KOPT-K1 (cell line): Measurements from ENCODE around the gene ORC1.
"Not testable (repeated sequence)": the region's sequence is repeated elsewhere in the genome, so short reads cannot be mapped to it uniquely, and the experiment has no call there.

Experiments used
- H3K27ac ChIP-seq: fragments of 200-600 bp; sonication (generic); 2 replicates; pipeline ENCODE4 v1.5.1; 2016; ENCODE audit warnings: antibody characterized with exemption, mild to moderate bottlenecking, low read depth, low read length; ENCODE audit not compliant: poor library complexity, severe bottlenecking
- H3K36me3 ChIP-seq: fragments of 200-600 bp; sonication (generic); 2 replicates; pipeline ENCODE4 v1.5.1; 2017; ENCODE audit warnings: antibody characterized with exemption, mild to moderate bottlenecking, low read length, moderate library complexity; ENCODE audit not compliant: insufficient read depth
- H3K9me3 ChIP-seq: fragments of 200-600 bp; sonication (generic); 2 replicates; pipeline ENCODE4 v1.5.1; 2017; ENCODE audit warnings: antibody characterized with exemption, low read length, mild to moderate bottlenecking; ENCODE audit not compliant: insufficient read depth, poor library complexity, severe bottlenecking

ORC1 gene

DNA sequence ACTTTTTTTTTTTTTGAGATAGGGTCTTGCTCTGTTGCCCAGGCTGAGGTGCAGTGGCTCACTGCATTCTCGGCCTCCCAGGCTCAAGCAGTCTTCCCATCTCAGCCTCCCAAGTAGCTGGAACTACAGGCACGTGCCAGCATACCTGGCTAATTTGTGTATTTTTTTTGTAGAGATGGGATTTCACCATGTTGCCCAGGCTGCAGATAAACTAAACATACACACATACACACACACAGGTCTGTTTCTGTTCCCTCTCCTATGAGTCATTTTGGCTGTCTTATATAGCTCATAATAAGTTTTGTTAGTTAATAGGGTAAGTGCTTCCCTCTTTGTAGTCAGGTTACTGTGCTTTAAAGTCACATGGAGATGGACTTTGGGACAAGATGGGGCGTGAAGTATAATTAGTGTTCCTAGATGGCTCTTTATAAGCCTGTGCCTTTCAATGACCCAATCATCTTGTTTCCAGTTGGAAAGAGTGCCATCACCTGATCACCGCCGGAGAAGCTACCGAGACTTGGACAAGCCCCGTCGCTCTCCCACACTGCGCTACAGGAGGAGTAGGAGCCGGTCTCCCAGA lies 9.3 kb upstream of the ORC1 start:
- Histone ChIP-seq H3K27ac (no peak overlapping the region), H3K36me3 (peaks cover 96% of the 10 kb centered on the region), H3K9me3 (no peaks in the 10 kb centered on the region)

DNA sequence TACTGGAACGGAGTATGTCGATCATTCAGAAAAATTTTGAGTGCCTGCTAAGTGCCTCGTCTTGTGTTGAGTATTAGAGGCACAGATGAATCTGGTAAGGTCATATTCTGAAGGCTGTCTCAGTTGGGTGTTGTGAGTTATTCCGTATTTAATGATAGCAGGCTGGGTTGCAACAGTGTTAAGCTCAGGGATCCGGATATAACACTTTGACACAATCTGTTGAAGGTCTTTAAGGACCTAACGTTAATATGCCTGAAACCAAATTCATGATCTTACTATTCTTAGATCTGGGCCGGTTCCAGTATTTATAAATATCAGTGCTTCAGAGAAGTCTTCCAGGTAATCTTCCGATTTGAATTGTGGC lies 734 bp upstream of the ORC1 start:
- peak overlapping the region; percentile 86 for H3K27ac ChIP-seq

DNA sequence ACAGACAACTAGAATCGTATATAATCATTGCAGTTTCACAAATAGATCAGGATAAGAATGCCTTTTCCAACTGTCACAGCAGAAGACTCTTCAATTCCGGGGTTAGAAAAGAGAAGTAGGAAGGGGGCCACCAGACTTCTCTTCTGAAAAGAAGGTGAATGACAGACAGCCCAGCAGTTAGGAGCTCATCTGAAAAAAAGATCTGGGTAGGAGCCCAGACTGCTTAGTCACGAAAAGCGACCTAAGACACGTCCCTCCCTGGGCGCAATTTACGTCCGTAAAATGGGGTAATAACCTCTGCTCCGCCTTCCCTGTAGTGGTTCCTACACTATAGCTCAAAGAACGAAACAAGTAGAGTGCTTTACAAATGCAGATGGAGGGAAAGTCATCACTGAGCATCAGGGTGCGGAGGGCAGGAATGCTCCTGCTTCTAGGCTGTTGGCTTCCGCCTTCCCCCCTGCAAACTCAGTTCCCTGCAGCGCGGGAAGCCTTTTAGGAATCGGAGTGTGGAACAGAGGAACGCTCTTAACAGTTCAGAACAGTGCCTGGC lies 582 bp downstream of the ORC1 start:
- Histone ChIP-seq H3K9me3 (no peaks in the 10 kb centered on the region), H3K36me3 (peaks cover 64% of the 10 kb centered on the region), H3K27ac (peak overlapping the region; percentile 86)

More for the DNA sequence above, 734 bp upstream of the ORC1 start:
- no peaks in the 10 kb centered on the region for H3K9me3 ChIP-seq
- H3K36me3 ChIP-seq = peaks cover 66% of the 10 kb centered on the region

DNA sequence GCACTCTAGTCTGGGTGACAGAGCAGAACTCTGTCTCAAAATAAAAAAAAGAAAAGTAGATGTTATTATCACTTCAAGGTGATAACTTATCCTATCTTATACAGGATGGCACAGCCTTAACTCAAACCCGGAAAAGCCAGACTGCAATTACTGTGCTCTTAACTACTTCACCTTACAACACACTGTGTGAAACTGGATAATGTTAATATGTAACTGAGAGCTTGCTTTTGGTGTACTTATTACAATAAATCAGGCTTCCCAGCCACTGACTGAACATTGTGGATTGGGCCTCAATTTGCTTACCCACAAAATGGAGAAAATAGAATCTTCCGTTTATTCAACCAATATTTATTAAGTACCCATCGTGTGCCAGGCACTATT lies 1.4 kb downstream of the ORC1 start:
- Histone ChIP-seq H3K9me3 (no peaks in the 10 kb centered on the region), H3K27ac (peak overlapping the region; percentile 86), H3K36me3 (peaks cover 62% of the 10 kb centered on the region)

- peaks cover 70% of the 10 kb centered on the region for H3K36me3 ChIP-seq
- no peaks in the 10 kb centered on the region for H3K9me3 ChIP-seq
- H3K27ac ChIP-seq = no peak overlapping the region
Observed at GRCh38 chr1:52400131-52400530, 4.1 kb downstream of the ORC1 start.

- Histone ChIP-seq H3K36me3 (peaks cover 75% of the 10 kb centered on the region), H3K27ac (no peak overlapping the region), H3K9me3 (no peaks in the 10 kb centered on the region)
Observed at GRCh38 chr1:52399629-52400028, 4.6 kb downstream of the ORC1 start.

GRCh38 chr1:52393174-52393573 lies 11.0 kb downstream of the ORC1 start:
- Histone ChIP-seq H3K27ac (no peak overlapping the region), H3K36me3 (peaks cover 100% of the 10 kb centered on the region), H3K9me3 (no peaks in the 10 kb centered on the region)

- peaks cover 100% of the 10 kb centered on the region for H3K36me3 ChIP-seq
- H3K9me3 ChIP-seq = no peaks in the 10 kb centered on the region
- no peak overlapping the region for H3K27ac ChIP-seq
Observed at GRCh38 chr1:52386458-52386857, 17.8 kb downstream of the ORC1 start.

- H3K36me3 ChIP-seq = peaks cover 100% of the 10 kb centered on the region
- H3K27ac ChIP-seq = no peak overlapping the region
- H3K9me3 ChIP-seq = no peaks in the 10 kb centered on the region
Observed at GRCh38 chr1:52385376-52385775, 18.8 kb downstream of the ORC1 start.

DNA sequence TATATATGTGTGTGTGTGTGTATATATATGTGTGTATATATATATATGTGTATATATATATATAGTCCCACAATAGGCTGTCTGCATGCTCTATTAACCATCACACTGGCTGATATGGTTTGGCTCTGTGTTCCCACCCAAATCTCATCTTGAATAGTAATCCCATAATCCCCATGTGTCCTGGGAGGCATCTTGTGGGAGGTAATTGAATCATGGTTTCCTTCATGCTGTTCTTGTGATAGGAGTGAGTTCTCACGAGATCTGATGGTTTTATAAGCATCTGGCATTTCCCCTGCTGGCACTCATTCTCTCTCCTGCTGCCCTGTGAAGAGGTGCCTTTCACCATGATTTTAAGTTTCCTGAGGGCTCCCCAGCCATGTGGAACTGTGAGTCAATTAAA lies 34.4 kb downstream of the ORC1 start:
- H3K36me3 ChIP-seq = peaks cover 48% of the 10 kb centered on the region
- not testable (repeated sequence) for H3K27ac ChIP-seq

GRCh38 chr1:52368383-52369172 lies 35.6 kb downstream of the ORC1 start:
- H3K9me3 ChIP-seq = no peaks in the 10 kb centered on the region
- peaks cover 45% of the 10 kb centered on the region for H3K36me3 ChIP-seq
- no peak overlapping the region for H3K27ac ChIP-seq

More for the DNA sequence above, 34.4 kb downstream of the ORC1 start:
- not testable (repeated sequence) for H3K9me3 ChIP-seq

DNA sequence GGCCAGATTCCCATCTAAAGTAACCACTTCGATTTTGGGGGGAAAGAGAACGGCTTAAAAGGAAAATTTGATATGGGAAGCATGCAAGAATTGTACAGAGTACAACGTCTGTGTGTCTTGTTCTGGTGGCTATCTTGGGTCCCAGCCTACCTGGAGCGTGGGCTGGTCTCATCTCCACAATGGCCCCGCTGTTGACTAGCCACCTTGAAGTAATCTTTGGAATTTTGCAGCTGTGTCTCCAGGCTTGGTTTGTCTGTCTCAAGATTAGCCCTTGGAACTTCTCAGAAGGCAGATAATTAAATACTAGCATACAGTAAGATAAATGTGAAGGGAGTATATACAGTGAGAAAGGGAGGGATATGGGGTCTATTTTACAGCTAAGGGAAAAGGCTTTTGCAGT lies 37.0 kb downstream of the ORC1 start:
- peaks cover 40% of the 10 kb centered on the region for H3K36me3 ChIP-seq

DNA sequence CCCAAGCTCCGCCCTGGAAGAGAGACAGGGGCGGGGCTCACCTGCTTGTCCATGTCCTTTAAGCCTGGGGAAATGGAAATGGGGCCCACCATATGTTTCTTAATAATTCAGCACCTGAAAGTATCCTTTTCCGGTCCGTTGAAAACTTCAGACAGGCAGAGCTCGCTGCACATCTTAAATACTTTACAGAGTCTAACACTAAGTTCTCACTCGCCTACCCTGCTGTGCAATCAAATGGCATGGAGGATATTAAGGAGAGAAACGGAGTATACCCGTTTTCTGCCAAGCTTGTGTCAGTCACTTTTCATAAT lies 37.8 kb downstream of the ORC1 start:
- H3K9me3 ChIP-seq = no peaks in the 10 kb centered on the region
- peak overlapping the region; percentile 84 for H3K27ac ChIP-seq
- peaks cover 43% of the 10 kb centered on the region for H3K36me3 ChIP-seq

More for the DNA sequence above, 37.0 kb downstream of the ORC1 start:
- Histone ChIP-seq H3K27ac (no peak overlapping the region), H3K9me3 (no peaks in the 10 kb centered on the region)

- peaks cover 43% of the 10 kb centered on the region for H3K36me3 ChIP-seq
- H3K27ac ChIP-seq = peak within 1 kb of the TSS; percentile 84
- no peaks in the 10 kb centered on the region for H3K9me3 ChIP-seq
Observed at GRCh38 chr1:52365746-52366516, 38.3 kb downstream of the ORC1 start, which contains the start of gene CC2D1B. TSS of gene CC2D1B (minus strand) at chr1:52366205. CDS start at chr1:52364620, 1,585 bp downstream.

- Histone ChIP-seq H3K9me3 (no peaks in the 10 kb centered on the region), H3K27ac (peak overlapping the region; percentile 84), H3K36me3 (peaks cover 43% of the 10 kb centered on the region)
Observed at GRCh38 chr1:52365071-52365745, 39.0 kb downstream of the ORC1 start.
